HG02588 (cell line): ENCODE data around the gene ADAT3.
A peak's percentile ranks its signal among the peaks of the same experiment; 100 is the strongest.

Experiments
- ATAC-seq: cut with Tn5 transposase; IDR thresholded peaks from one replicate; pipeline ENCODE4 v1.9.1; 2021; ENCODE audit warnings: mild to moderate bottlenecking, moderate library complexity; ENCODE audit not compliant: unreplicated experiment

Gene ADAT3

GRCh38 chr19:1905110-1905862 lies at the start of gene ADAT3, which contains the start of gene SCAMP4:
ADAT3 (plus strand) TSS chr19:1905399; CDS start chr19:1912048, 6,649 bp downstream.
SCAMP4 (plus strand) TSS chr19:1905399; CDS start chr19:1915020, 9,621 bp downstream.
- ATAC-seq, result peak; percentile 77

GRCh38 chr19:1855828-1856255 lies 49.4 kb upstream of the ADAT3 start:
- no peak for ATAC-seq

DNA sequence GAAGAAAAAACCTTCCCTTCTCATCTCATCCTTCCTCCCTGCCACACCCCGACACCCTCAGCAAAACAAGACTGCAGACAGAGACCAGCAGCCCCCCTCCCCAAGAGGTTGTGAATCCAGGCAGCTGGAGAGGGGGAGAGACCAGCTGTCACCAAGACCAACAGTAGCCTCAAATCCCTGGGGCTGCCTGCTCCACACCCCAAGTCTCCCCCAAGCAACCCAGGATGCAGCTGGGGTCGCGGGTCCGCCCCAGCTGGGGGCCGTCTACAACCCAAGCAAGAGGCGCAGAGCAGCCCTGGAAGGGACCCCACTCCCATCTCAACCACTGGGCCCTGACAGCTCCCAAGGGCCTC lies 48.9 kb upstream of the ADAT3 start:
- no peak for ATAC-seq

DNA sequence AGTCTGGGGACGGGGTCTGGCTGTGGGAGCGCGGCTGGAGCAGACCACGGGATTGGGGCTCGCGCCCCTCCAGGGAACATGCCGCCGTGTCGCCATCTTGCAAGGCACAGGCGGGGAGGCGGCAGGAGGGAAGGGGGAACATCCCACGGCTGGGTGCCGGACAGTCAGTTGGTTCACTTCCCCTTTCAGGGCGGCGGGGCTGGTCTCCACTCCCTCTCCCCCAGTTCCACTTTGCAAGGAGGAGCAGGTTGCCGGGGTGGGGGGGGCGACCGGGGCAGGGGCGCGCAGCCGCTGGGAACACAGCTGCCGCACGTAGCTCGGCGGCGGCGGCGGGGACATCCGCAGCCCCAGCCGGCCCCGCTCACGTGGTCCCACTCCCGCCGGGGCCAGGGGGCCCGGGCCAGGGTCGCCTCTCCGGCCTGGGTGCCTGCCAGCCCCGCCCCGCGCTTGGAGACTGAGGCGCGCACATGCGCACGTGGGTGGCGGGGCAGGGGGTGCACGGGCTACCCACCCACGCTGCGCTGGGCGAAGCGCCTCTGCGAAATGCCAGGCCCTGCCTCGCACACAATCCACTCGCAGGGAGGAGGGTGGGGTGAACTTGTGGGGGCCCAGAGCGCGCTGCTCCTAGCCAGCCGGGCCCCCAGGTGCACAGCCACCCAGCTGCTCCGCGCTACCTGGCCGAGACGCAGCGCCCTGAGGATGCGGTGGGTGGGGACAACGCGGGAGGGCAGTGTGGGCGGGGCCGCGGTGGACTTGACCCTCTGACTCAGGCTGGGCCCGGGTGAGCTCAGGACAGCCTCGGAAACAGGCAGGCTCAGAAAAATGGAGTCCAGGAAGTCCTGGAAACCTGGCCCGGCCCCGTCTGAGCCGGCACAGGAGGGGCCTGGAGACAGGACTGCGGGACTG lies 48.2 kb upstream of the ADAT3 start:
- peak; percentile 26 for ATAC-seq

- no peak for ATAC-seq
Measured at GRCh38 chr19:1857648-1858326, 47.4 kb upstream of the ADAT3 start.

DNA sequence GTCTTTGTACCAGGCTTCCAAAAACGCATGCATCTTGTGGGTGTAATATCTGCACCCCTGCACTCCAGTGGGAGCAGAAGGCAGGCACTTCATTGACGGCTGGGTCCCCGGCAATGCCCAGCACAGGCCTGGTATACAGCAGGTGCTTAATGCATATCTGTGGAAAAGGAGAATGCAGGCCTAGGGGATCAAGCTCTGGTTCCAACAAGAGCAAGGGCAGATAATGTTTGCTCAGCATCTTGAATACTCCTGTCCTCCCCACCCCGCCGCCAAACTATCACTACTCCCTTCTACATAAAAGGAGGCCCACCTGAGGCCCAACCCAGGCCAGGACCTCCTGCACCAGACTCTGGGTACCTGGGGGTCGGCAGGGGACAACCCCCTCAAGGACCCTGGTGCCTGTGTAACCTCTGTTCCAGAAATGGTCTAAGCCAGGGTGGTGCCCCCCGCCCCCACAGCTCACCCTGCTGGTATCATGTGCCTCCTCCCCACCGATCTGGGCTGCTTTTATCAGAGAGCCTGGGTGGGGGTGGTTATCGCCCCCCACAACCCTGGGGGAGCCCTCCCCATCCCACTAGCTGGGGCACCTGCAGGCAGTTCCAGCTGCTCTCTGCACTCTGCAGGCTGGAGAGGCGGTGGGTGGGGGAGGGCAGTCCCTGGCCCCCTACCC lies 46.7 kb upstream of the ADAT3 start:
- no peak for ATAC-seq

DNA sequence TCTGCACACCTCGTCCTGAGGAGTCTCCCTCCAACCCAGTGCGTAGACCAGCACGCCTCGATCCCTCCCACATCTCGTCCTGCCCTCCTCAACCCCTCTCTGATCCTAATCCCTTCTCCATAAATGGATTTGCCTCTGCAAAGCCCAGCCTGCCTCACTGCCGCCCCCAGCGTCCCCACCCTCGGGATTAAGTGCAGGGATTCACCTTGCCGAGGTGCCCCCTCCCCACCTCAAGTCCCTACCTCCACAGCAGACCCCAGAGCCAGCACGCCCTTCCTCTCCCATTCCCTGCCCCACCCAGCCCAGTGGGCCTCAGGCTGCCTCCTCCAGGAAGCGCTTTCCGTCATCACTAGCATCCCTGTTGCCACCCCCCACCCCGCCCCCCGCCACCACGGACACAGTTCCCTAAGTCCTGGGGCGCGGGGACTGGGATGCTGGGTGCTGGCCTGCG lies 45.8 kb upstream of the ADAT3 start:
- ATAC-seq, result no peak

DNA sequence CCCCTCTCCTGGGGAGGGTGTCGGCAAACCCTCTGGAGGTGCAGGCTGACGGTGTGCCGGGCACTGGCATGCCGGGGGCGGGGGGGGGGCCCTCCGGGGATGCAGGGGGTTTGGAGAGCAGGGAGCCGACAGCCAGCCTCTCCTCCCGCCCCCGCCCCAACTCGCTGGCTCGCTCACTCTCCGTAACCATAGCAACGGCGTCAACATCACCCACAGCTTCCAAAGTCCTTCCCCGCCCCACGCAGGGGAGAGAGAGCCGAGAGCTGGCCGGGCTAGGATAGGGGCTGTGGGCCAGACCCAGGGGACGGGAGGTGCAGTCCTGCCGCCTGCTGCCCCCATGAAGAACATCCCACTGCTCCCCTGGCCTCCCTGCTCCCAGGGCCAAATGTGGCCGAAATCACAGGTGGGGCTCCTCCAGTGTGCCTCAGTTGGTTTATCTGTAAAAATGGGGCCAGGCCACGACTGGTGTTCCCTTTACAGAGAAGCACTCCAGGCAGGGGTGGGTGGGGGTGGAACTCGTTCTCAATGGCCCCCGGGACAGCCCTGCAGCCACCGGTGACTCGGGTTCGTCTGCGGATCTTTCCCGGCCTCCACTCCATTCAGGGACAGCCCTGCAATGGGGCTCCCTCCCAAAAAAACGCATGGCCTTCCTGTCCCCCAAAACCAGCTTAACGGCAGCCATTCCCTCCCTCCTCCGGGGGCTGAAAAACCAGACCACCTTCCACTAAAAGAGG lies 45.0 kb upstream of the ADAT3 start:
- no peak for ATAC-seq

GRCh38 chr19:1860821-1861598 lies 44.2 kb upstream of the ADAT3 start:
- no peak for ATAC-seq

- ATAC-seq, result no peak
Measured at GRCh38 chr19:1861599-1862031, 43.6 kb upstream of the ADAT3 start.

DNA sequence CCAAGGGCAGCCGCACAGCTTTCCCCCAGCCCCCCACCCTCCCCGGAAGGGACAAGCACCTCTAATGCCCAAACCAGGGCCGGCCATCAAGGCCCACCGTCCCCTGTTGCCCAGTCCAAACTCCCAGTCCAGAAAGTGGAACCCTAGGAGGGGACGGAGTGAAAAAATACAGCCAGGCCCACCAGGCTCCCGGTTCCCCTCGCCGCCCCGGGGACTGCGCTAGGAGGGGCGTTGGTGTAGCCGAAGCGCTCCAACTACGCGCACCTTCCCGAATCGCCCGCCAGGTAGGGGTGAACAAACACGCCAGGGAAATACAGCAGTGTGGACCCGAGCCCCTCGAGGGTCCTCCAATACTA lies 43.2 kb upstream of the ADAT3 start:
- no peak for ATAC-seq

- peak; percentile 2 for ATAC-seq
Measured at GRCh38 chr19:1862424-1863327, 42.5 kb upstream of the ADAT3 start.

- ATAC-seq, result no peak
Measured at GRCh38 chr19:1863328-1863637, 41.9 kb upstream of the ADAT3 start, which contains the start of gene KLF16. KLF16 (minus strand) TSS chr19:1863579; CDS start chr19:1863497, 82 bp downstream.

GRCh38 chr19:1863638-1864479 lies 41.3 kb upstream of the ADAT3 start:
- ATAC-seq, result peak; percentile 51

DNA sequence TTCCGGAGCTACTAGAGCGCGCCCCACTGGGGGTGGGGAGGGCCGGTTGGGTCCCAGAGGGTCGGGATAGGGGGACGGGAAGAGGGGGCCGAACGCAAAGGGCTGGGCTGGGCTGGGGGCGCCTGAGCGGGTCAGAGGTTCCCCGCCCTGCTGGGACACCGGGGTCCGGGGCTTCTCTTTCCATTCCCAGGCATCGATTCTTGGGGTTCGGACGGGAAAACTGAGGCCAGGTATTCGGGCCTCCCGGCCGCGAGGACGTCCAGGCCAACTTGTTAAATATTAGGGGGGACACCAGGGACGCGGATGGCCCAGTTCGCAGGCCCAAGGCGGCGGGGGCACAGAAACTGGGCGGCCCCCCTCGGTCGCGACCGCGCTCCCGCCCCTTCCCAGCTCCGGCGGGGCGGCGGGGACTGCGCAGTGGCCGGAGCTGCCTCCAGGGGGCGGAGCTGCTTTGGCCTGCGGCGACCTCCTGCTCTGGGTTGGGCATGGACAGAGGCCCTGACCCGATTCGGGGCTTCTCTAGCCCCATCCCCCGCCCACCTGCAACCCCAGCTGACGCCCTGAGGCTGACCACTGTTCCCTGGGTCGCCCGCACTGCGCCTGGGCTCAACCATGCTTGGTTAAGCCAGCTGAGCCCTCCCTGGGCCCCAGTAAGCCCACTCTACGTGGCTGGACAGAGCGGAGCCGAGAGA lies 40.6 kb upstream of the ADAT3 start:
- ATAC-seq, result peak; percentile 30

DNA sequence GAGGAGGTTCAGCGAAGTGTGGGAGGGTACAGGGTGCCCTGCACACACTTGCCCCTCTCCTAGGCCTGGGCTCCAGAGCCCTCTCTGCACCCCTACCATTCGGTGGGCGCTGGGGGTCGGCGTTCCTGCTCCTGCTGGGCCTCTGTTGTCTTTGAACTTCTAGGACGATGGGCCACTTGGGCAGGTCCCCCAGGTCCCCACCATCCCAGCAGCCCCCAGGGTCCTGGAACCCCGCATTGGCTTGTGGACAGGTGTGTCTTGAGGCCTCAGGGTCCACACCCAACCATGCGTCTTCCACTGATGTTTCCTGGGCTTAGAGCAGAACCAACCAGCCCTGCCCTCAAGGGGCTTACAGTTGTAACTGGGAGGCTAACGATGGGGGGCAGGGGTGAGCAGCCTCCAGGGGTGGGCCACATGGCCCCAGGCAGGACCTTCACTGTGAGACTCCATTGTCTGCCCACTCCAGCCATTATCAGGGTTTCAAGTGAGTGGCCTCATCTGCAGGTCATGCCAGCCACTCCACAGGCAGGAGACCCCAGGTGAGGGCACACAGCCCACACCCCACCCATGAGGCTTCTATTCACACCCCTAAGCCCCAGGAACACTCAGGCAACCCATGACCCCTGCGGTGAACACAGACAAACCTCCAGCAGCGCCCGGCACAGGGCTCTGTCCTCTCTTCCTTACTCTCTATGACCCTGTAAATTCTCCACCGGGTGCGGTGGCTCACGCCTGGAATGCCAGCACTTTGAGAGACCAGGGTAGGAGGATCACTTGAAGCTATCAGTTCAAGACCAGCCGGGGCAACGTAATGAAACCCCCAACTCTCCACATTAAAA lies 39.8 kb upstream of the ADAT3 start:
- no peak for ATAC-seq
